HL-60 (cell line): ENCODE measurements around the gene CALN1.

Source experiments
- DNase-seq, 2 experiments: peaks; one replicate each; pipeline ENCODE4 v3.0.0-alpha.2; 2010 to 2020; ENCODE audit warnings: low read depth in 1 of 2, low spot score in 1 of 2
- H3K27ac ChIP-seq: fragments of 250-450 bp; sonication (Bioruptor Pico); replicated peaks from 2 replicates; pipeline ENCODE4 v1.5.1; 2020; ENCODE audit warnings: mild to moderate bottlenecking, moderate library complexity
- H3K27me3 ChIP-seq: fragments of 250-450 bp; sonication (Bioruptor Pico); 2 replicates; pipeline ENCODE4 v1.5.1; 2021; ENCODE audit warnings: mild to moderate bottlenecking, moderate library complexity; ENCODE audit not compliant: insufficient read depth, poor library complexity, severe bottlenecking
- H3K4me3 ChIP-seq: replicated peaks from 2 replicates; pipeline ENCODE4 v1.5.1; 2011; ENCODE audit warnings: mild to moderate bottlenecking, control low read depth, low read length; ENCODE audit not compliant: insufficient read depth
- GABPA ChIP-seq: IDR thresholded peaks from 2 replicates; pipeline ENCODE4 v1.6.1; 2012; ENCODE audit warnings: low read depth
- POLR2AphosphoS5 ChIP-seq: IDR thresholded peaks from 2 replicates; pipeline ENCODE4 v1.6.1; 2012; ENCODE audit warnings: low read depth
- REST ChIP-seq: IDR thresholded peaks from 2 replicates; pipeline ENCODE4 v1.6.1; 2012; ENCODE audit warnings: low read depth; ENCODE audit not compliant: insufficient replicate concordance
- SPI1 ChIP-seq: IDR thresholded peaks from 2 replicates; pipeline ENCODE4 v1.6.1; 2012; ENCODE audit warnings: low read depth, mild to moderate bottlenecking, borderline replicate concordance
- TF ChIP-seq, protein P1 (sequence below): IDR thresholded peaks from one replicate; pipeline ENCODE4 v1.5.1; 2011; ENCODE audit warnings: low read length, control low read depth, inconsistent platforms; ENCODE audit not compliant: insufficient read depth

The CALN1 gene

DNA sequence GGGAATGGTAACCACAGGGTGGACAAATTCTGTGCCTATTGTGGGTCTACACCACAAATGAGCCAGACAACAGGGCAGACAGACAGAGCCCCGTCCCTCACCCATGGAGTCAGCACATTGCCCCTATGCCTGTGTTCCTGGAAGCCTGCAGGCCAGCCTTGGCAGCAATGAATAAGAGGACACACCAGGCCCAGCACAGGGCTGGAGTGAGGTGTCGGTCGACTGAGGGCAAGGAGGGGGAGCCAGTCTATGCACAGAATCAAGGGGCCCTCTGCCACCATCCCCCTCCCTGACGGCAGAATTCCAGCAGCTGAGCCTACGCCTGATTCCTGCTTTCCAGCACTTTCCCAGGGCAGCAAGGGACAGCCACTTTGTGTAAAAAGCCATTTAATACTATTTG, 98.2 kb downstream of the CALN1 start:
- no peak for DNase-seq
- no peak overlapping the region for H3K4me3 ChIP-seq
- no peak for TF ChIP-seq SPI1
- TF ChIP-seq REST, result no peak
- TF ChIP-seq GABPA, result no peak
- TF ChIP-seq POLR2AphosphoS5, result no peak
- TF ChIP-seq, protein P1, sequence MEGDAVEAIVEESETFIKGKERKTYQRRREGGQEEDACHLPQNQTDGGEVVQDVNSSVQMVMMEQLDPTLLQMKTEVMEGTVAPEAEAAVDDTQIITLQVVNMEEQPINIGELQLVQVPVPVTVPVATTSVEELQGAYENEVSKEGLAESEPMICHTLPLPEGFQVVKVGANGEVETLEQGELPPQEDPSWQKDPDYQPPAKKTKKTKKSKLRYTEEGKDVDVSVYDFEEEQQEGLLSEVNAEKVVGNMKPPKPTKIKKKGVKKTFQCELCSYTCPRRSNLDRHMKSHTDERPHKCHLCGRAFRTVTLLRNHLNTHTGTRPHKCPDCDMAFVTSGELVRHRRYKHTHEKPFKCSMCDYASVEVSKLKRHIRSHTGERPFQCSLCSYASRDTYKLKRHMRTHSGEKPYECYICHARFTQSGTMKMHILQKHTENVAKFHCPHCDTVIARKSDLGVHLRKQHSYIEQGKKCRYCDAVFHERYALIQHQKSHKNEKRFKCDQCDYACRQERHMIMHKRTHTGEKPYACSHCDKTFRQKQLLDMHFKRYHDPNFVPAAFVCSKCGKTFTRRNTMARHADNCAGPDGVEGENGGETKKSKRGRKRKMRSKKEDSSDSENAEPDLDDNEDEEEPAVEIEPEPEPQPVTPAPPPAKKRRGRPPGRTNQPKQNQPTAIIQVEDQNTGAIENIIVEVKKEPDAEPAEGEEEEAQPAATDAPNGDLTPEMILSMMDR, result no peak

GRCh38 chr7:72310301-72310700, 101.8 kb downstream of the CALN1 start:
- no peak for TF ChIP-seq REST
- no peak for TF ChIP-seq SPI1
- TF ChIP-seq POLR2AphosphoS5, result no peak
- DNase-seq, result no peak
- Histone ChIP-seq H3K27ac (no peak overlapping the region), H3K4me3 (no peak overlapping the region), H3K27me3 (no peaks in the 10 kb centered on the region)

More for the DNA sequence above, 98.2 kb downstream of the CALN1 start:
- no peak overlapping the region for H3K27ac ChIP-seq
- H3K27me3 ChIP-seq, result no peaks in the 10 kb centered on the region

DNA sequence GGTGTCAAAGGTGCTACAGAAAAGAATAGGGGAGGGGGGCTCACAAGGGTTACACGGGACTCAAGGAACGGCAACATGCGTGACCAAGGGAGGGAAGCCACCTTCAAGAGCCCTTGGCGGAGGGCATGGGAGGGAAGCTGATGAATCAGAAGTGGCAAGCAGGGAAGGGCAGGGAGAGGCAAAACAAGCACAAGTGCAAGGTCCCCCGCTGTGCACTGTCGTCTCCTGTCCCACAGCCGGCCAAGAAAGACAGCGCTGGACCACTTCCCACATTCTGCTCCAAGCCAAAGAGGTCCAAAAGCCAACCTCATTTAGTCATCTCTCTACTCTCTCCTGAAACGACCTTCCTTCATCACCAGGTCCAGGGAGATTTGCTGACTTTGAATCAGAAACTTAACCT, 102.7 kb downstream of the CALN1 start:
- no peak for DNase-seq
- Histone ChIP-seq H3K4me3 (no peak overlapping the region), H3K27ac (no peak overlapping the region), H3K27me3 (no peaks in the 10 kb centered on the region)
- TF ChIP-seq GABPA (no peak), POLR2AphosphoS5 (no peak), SPI1 (no peak), REST (no peak)
- TF ChIP-seq, protein P1, result no peak

GRCh38 chr7:72308986-72309385, 103.2 kb downstream of the CALN1 start:
- no peak for TF ChIP-seq POLR2AphosphoS5
- TF ChIP-seq REST, result no peak
- TF ChIP-seq GABPA, result no peak
- TF ChIP-seq SPI1, result no peak
- TF ChIP-seq, protein P1, result no peak
- DNase-seq, result no peak
- H3K27me3 ChIP-seq, result no peaks in the 10 kb centered on the region
- H3K27ac ChIP-seq, result no peak overlapping the region
- H3K4me3 ChIP-seq, result no peak overlapping the region
